H1 (cell line): Measurements from ENCODE around the gene AMT. TPM values are rescaled to one million over a fixed set of nuclear protein-coding genes. Genes with fewer than 3 reads are reported as not detected.

ENCODE experiments used
- CTCF ChIA-PET: fragments of 300-600 bp; sonication (Branson Sonifier 250); formaldehyde crosslinking; loops from one replicate; lab custom pipeline; 2021; ENCODE audit not compliant: partially characterized antibody; lab: Charles Lee
- POLR2A ChIA-PET: fragments of 300-600 bp; sonication (Branson Sonifier 250); formaldehyde crosslinking; loops from one replicate; lab custom pipeline; 2021; ENCODE audit warnings: inconsistent platforms; ENCODE audit not compliant: partially characterized antibody; lab: Charles Lee
- DNase-seq, 2 experiments: peaks; one replicate each; pipeline versions ENCODE4 v3.0.0 to v3.0.0-alpha.2; 2010 to 2022; ENCODE audit warnings: low spot score in 2 of 2, low read depth in 1 of 2, mixed read lengths in 1 of 2
- FAIRE-seq: peaks from 2 replicates; lab custom pipeline; 2011; peaks lifted over from hg19 to GRCh38; lab: Jason Lieb, UNC
- H2AFZ ChIP-seq: 2 replicates; pipeline ENCODE4 v1.8.1; 2012; ENCODE audit warnings: low read length, inconsistent platforms
- H2AK5ac ChIP-seq: 2 replicates; pipeline ENCODE4 v1.6.1; 2013; ENCODE audit warnings: low read depth, low read length
- H2BK120ac ChIP-seq: replicated peaks from 2 replicates; pipeline ENCODE3; 2013; ENCODE audit warnings: low read depth, low read length, inconsistent platforms
- H2BK12ac ChIP-seq: 2 replicates; pipeline ENCODE4 v1.6.1; 2013; ENCODE audit warnings: low read depth, low read length
- H2BK15ac ChIP-seq: 2 replicates; pipeline ENCODE4 v1.6.1; 2013; ENCODE audit warnings: low read length
- H2BK20ac ChIP-seq: 2 replicates; pipeline ENCODE4 v1.6.1; 2013; ENCODE audit warnings: low read length
- H2BK5ac ChIP-seq: 2 replicates; pipeline ENCODE4 v1.6.1; 2013; ENCODE audit warnings: low read depth, low read length
- H3K14ac ChIP-seq: 2 replicates; pipeline ENCODE4 v1.6.1; 2013; ENCODE audit warnings: inconsistent platforms; ENCODE audit not compliant: insufficient read length
- H3K18ac ChIP-seq: 2 replicates; pipeline ENCODE4 v1.6.1; 2013; ENCODE audit warnings: low read length; ENCODE audit errors: extremely low read depth
- H3K23ac ChIP-seq: 2 replicates; pipeline ENCODE4 v1.6.1; 2013; ENCODE audit warnings: inconsistent platforms; ENCODE audit not compliant: insufficient read length
- H3K23me2 ChIP-seq: 2 replicates; pipeline ENCODE4 v1.6.1; 2013; ENCODE audit warnings: low read depth, low read length
- H3K27ac ChIP-seq: 2 replicates; pipeline ENCODE4 v1.6.1; 2011; ENCODE audit warnings: low read depth, low read length, inconsistent platforms
- H3K27me3 ChIP-seq, 4 experiments: replicated peaks in 1 of 4; 1 replicate in 1 of 4; 2 replicates in 3 of 4; pipeline versions ENCODE4 v1.6.1 to v1.8.1; 2011 to 2013; ENCODE audit warnings: low read length in 3 of 4, mild to moderate bottlenecking in 3 of 4, inconsistent platforms in 2 of 4, mixed read lengths in 2 of 4, moderate library complexity in 1 of 4; ENCODE audit not compliant: control insufficient read depth in 3 of 4, insufficient read depth in 3 of 4; ENCODE audit errors: extremely low read depth in 1 of 4
- H3K36me3 ChIP-seq, 4 experiments: 2 replicates each; pipeline versions ENCODE4 v1.6.1 to v1.8.1; 2011 to 2013; ENCODE audit warnings: mild to moderate bottlenecking in 4 of 4, low read length in 3 of 4, moderate library complexity in 2 of 4, control low read depth in 1 of 4, inconsistent platforms in 1 of 4; ENCODE audit not compliant: insufficient read depth in 4 of 4, control insufficient read depth in 2 of 4
- H3K4ac ChIP-seq: replicated peaks from 2 replicates; pipeline ENCODE3; 2013; ENCODE audit warnings: low read length, low read depth, mixed read lengths, inconsistent platforms; ENCODE audit not compliant: insufficient read length
- H3K4me1 ChIP-seq, 4 experiments: replicated peaks in 1 of 4; 1 replicate in 1 of 4; 2 replicates in 3 of 4; pipeline versions ENCODE4 v1.6.1 to v1.8.1; 2011 to 2013; ENCODE audit warnings: low read length in 3 of 4, inconsistent platforms in 2 of 4, mixed read lengths in 1 of 4; ENCODE audit not compliant: insufficient read depth in 4 of 4, control insufficient read depth in 3 of 4
- H3K4me2 ChIP-seq, 2 experiments: 2 replicates each; pipeline versions ENCODE4 v1.6.1 to v1.8.1; 2011 to 2013; ENCODE audit warnings: low read depth in 2 of 2, low read length in 2 of 2, control low read depth in 1 of 2, inconsistent platforms in 1 of 2, mild to moderate bottlenecking in 1 of 2; ENCODE audit not compliant: insufficient read depth in 1 of 2
- H3K4me3 ChIP-seq, 4 experiments: fragments of 200-600, 300-600 bp in 1 of 4; sonication (generic), shearing (Covaris generic), sonication (Bioruptor Twin) in 1 of 4; 2 replicates each; pipeline versions ENCODE4 v1.5.1 to v1.8.1; 2011 to 2016; ENCODE audit warnings: low read length in 4 of 4, low read depth in 3 of 4, control low read depth in 2 of 4, inconsistent platforms in 2 of 4, mild to moderate bottlenecking in 2 of 4, mixed read lengths in 1 of 4, moderate library complexity in 1 of 4; ENCODE audit not compliant: insufficient read depth in 2 of 4; ENCODE audit errors: extremely low read depth in 1 of 4
- H3K56ac ChIP-seq: replicated peaks from 2 replicates; pipeline ENCODE3; 2013; ENCODE audit warnings: low read depth, mild to moderate bottlenecking, mixed read lengths, low read length, inconsistent platforms; ENCODE audit not compliant: insufficient read length
- H3K79me1 ChIP-seq: 2 replicates; pipeline ENCODE4 v1.6.1; 2013; ENCODE audit warnings: low read depth, low read length, control low read depth
- H3K79me2 ChIP-seq, 2 experiments: 2 replicates each; pipeline versions ENCODE4 v1.6.1 to v1.8.1; 2012 to 2013; ENCODE audit warnings: low read length in 2 of 2, mild to moderate bottlenecking in 2 of 2, inconsistent platforms in 1 of 2; ENCODE audit not compliant: insufficient read depth in 2 of 2, control insufficient read depth in 1 of 2
- H3K9ac ChIP-seq, 4 experiments: replicated peaks in 1 of 4; 1 replicate in 1 of 4; 2 replicates in 3 of 4; pipeline versions ENCODE4 v1.6.1 to v1.8.1; 2011 to 2013; ENCODE audit warnings: low read depth in 3 of 4, low read length in 3 of 4, control low read depth in 2 of 4, mild to moderate bottlenecking in 2 of 4, moderate library complexity in 2 of 4, inconsistent platforms in 1 of 4; ENCODE audit errors: extremely low read depth in 1 of 4
- H3K9me3 ChIP-seq, 2 experiments: 2 replicates each; pipeline versions ENCODE4 v1.6.1 to v1.8.1; 2012 to 2013; ENCODE audit warnings: mild to moderate bottlenecking in 2 of 2, moderate library complexity in 2 of 2, control low read depth in 1 of 2, inconsistent platforms in 1 of 2, low read depth in 1 of 2, low read length in 1 of 2, mixed read lengths in 1 of 2; ENCODE audit not compliant: insufficient read depth in 2 of 2
- H4K20me1 ChIP-seq, 2 experiments: replicated peaks in 1 of 2; 2 replicates each; pipeline versions ENCODE3 to v1.8.1; 2011 to 2013; ENCODE audit warnings: inconsistent platforms in 2 of 2, low read length in 2 of 2, mild to moderate bottlenecking in 1 of 2; ENCODE audit not compliant: insufficient read depth in 2 of 2, control insufficient read depth in 1 of 2
- H4K5ac ChIP-seq: 2 replicates; pipeline ENCODE4 v1.6.1; 2013; ENCODE audit warnings: low read length, low read depth, mixed read lengths, inconsistent platforms; ENCODE audit not compliant: insufficient read length
- H4K8ac ChIP-seq: 2 replicates; pipeline ENCODE4 v1.8.0; 2013; ENCODE audit warnings: mild to moderate bottlenecking, moderate library complexity, low read length, inconsistent platforms; ENCODE audit not compliant: insufficient read depth; ENCODE audit errors: extremely low read depth
- H4K91ac ChIP-seq: replicated peaks from 2 replicates; pipeline ENCODE3; 2013; ENCODE audit warnings: low read length, mixed read lengths, inconsistent platforms; ENCODE audit not compliant: insufficient read length
- CBX5 ChIP-seq: fragments of 300-800, 300-1000 bp; sonication (generic); IDR thresholded peaks from 2 replicates; pipeline ENCODE4 v1.7.1; 2016; ENCODE audit warnings: antibody characterized with exemption, low read length, low read depth
- HDAC2 ChIP-seq, 2 experiments: fragments of 300-600 bp in 1 of 2; sonication (generic) in 1 of 2; IDR thresholded peaks; 2 replicates each; pipeline ENCODE4 v1.6.1; 2011 to 2012; ENCODE audit warnings: low read depth in 2 of 2, low read length in 2 of 2, mild to moderate bottlenecking in 2 of 2, moderate library complexity in 2 of 2, borderline replicate concordance in 1 of 2, inconsistent platforms in 1 of 2
- HDAC6 ChIP-seq: IDR thresholded peaks from one replicate; pipeline ENCODE4 v1.7.1; 2012; ENCODE audit warnings: low read depth, mild to moderate bottlenecking, inconsistent platforms, low read length, moderate library complexity
- POLR2AphosphoS5 ChIP-seq: IDR thresholded peaks from 2 replicates; pipeline ENCODE4 v1.6.1; 2011; ENCODE audit warnings: low read depth, low read length
- POU5F1 ChIP-seq: IDR thresholded peaks from 2 replicates; pipeline ENCODE4 v1.6.1; 2011; ENCODE audit warnings: low read depth, mild to moderate bottlenecking, low read length, moderate library complexity
- RBBP5 ChIP-seq: IDR thresholded peaks from 2 replicates; pipeline ENCODE4 v1.7.1; 2012; ENCODE audit warnings: low read depth, mild to moderate bottlenecking, inconsistent platforms, low read length, moderate library complexity, borderline replicate concordance
- RFX5 ChIP-seq: IDR thresholded peaks from 2 replicates; pipeline ENCODE4 v1.6.1; 2011; ENCODE audit warnings: low read depth, low read length, improper control_type of control experiment, borderline replicate concordance
- SAP30 ChIP-seq: fragments of 300-600 bp; sonication (generic); IDR thresholded peaks from 2 replicates; pipeline ENCODE4 v1.7.1; 2012; ENCODE audit warnings: low read length, moderate library complexity, mild to moderate bottlenecking, inconsistent platforms; ENCODE audit not compliant: insufficient read depth, insufficient replicate concordance
- SRF ChIP-seq: IDR thresholded peaks from 2 replicates; pipeline ENCODE4 v1.6.1; 2011; ENCODE audit warnings: mild to moderate bottlenecking, low read depth, low read length, moderate library complexity
- WGBS, 2 experiments: shearing (Covaris generic) in 1 of 2; methylation state at CpG; one replicate each; pipeline versions ENCODE4 v1.1.6 to v1.1.7; 2013 to 2015; ENCODE audit warnings: low lambda C conversion rate in 2 of 2, mixed read lengths in 2 of 2, inconsistent platforms in 1 of 2, low coverage in 1 of 2, missing lambda C conversion rate in 1 of 2; ENCODE audit not compliant: insufficient replicate concordance in 2 of 2, insufficient coverage in 1 of 2, insufficient read length in 1 of 2; ENCODE audit errors: extremely low coverage in 1 of 2, missing lambda C conversion rate in 1 of 2; 5-methylcytosine and 5-hydroxymethylcytosine counted together
- polyA plus RNA-seq, 7 experiments: library from polyadenylated mRNA; depleted of rRNA in 3 of 7; stranded (reverse) in 5 of 7; unstranded in 2 of 7; fragments of >200 nt in 5 of 7; fragments of 200-250 nt in 2 of 7; gene quantifications; 1 replicate in 5 of 7; 2 replicates in 1 of 7; 4 replicates in 1 of 7; pipeline versions ENCODE4 v1.2.1 to v1.2.3, GENCODE V29; 2011 to 2013; ENCODE audit warnings: missing spikeins in 2 of 7, mixed read lengths in 2 of 7
- total RNA-seq: library from RNA; stranded (reverse); fragmentation: NEBNext Ultra II Directional; extraction: Animal tissue kit (Norgen Biotek cat#: 25700); gene quantifications from 2 replicates; pipeline ENCODE4 v1.2.1, GENCODE V29; 2021

AMT gene
- total and polyA plus RNA-seq, 2 of the 8 experiments (the other 6 are each of a cell fraction or from before 2014, with no cell fraction given), result 46.5 to 92.4 TPM

GRCh38 chr3:49403891-49404290 is 18.4 kb downstream of the AMT start:
- no peak for FAIRE-seq
- 96% methylated on average over 5 of the region's 5 CpGs; no CpG with 5 or more reads in 1 of the 2 experiments for WGBS, 2 experiments
- POLR2A ChIA-PET, result interaction anchor here (0.6 to 3.3 kb wide), 4 partner anchors 8 to 291 kb away, joined by 3 to 16 read pairs (median 4); partner anchors contain the start of genes DAG1, RHOA and TCTA

More at GRCh38 chr3:49403891-49404290, 18.4 kb downstream of the AMT start:
- Histone ChIP-seq H3K36me3 (no peaks in the 10 kb centered on the region; a peak in 1 of 8 replicates), H3K14ac (no peak overlapping the region), H4K8ac (no peak overlapping the region), H2BK120ac (no peak overlapping the region), H3K4me3 (no peak overlapping the region), H2BK15ac (no peak overlapping the region), H3K4me2 (no peak overlapping the region), H2BK5ac (no peak overlapping the region), H3K4ac (no peak overlapping the region), H3K23me2 (no peaks in the 10 kb centered on the region), H2BK12ac (no peak overlapping the region), H3K9ac (no peak overlapping the region), H2AFZ (no peak overlapping the region), H4K5ac (no peak overlapping the region), H3K9me3 (no peaks in the 10 kb centered on the region), H4K20me1 (peaks cover 19 to 20% of the 10 kb centered on the region in 2 experiments), H3K27ac (no peak overlapping the region), H3K56ac (no peak overlapping the region), H3K23ac (no peak overlapping the region), H3K18ac (no peak overlapping the region), H4K91ac (no peak overlapping the region), H2BK20ac (no peak overlapping the region), H3K79me2 (peaks cover 36 to 96% of the 10 kb centered on the region in 2 experiments), H2AK5ac (no peak overlapping the region), H3K79me1 (peaks cover 7% of the 10 kb centered on the region), H3K27me3 (no peaks in the 10 kb centered on the region), H3K4me1 (no peaks in the 10 kb centered on the region)
- DNase-seq, result no peak
- TF ChIP-seq RFX5 (no peak), POU5F1 (no peak), SRF (no peak), CBX5 (no peak), HDAC6 (no peak), POLR2AphosphoS5 (no peak), RBBP5 (no peak), SAP30 (no peak), HDAC2 (IDR thresholded peaks at IDR 0.05; ENCODE audit: borderline replicate concordance in 1 of 2, low read depth in 2 of 2, low read length in 2 of 2) (no peak)
- CTCF ChIA-PET, result interaction anchor here (0.6 to 0.7 kb wide), 5 partner anchors 8 to 334 kb away, joined by 3 to 4 read pairs (median 4); no protein-coding TSS in a partner anchor
